Left lung (tissue), 10 donors: ENCODE data around the gene TTC8. TPM values are rescaled to one million over a fixed set of nuclear protein-coding genes. Genes with fewer than 3 reads are reported as not detected.
A peak's percentile ranks its signal among the peaks of the same experiment; 100 is the strongest.

ENCODE experiments used
- ATAC-seq: fragments of 200-7000 bp; cut with Tn5 transposase; one replicate; pipeline ENCODE4 v1.9.1; 2020; ENCODE audit warnings: moderate library complexity
- DNase-seq, 4 donors: peaks; one replicate each; pipeline ENCODE4 v3.0.0-alpha.2; 2013 to 2020
- H3K27ac ChIP-seq, 2 donors: fragments of 200-600 bp; sonication (generic) in 1 of 2; one replicate each; pipeline versions ENCODE4 v1.5.0 to v1.8.0; 2020 to 2021
- H3K27me3 ChIP-seq, 2 donors: fragments of 200-600 bp; sonication (generic) in 1 of 2; one replicate each; pipeline versions ENCODE4 v1.5.0 to v1.8.0; 2020 to 2021
- H3K36me3 ChIP-seq, 2 donors: fragments of 200-600 bp; sonication (generic) in 1 of 2; one replicate each; pipeline versions ENCODE4 v1.5.0 to v1.8.0; 2020 to 2021
- H3K4me1 ChIP-seq, 2 donors: fragments of 200-600 bp; one replicate each; pipeline ENCODE4 v1.8.0; 2021
- H3K4me3 ChIP-seq, 2 donors: fragments of 200-600 bp; sonication (generic) in 1 of 2; one replicate each; pipeline versions ENCODE4 v1.5.0 to v1.8.0; 2020 to 2021; ENCODE audit warnings: mild to moderate bottlenecking in 1 of 2
- H3K9me3 ChIP-seq, 2 donors: fragments of 200-600 bp; sonication (generic) in 1 of 2; one replicate each; pipeline versions ENCODE4 v1.5.0 to v1.8.0; 2020 to 2021
- CTCF ChIP-seq, 2 donors: fragments of 200-600 bp; sonication (generic) in 1 of 2; IDR thresholded peaks; one replicate each; pipeline versions ENCODE4 v1.5.0 to v1.8.0; 2021; ENCODE audit warnings: antibody characterized with exemption in 2 of 2
- intact Hi-C, 2 donors: fragments of 100-400 bp; cut with DNase I; formaldehyde crosslinking; loops; one replicate each; pipeline versions ENCODE4 v1.11.2 to v1.14.2; 2022
- polyA plus RNA-seq, 6 donors: library from polyadenylated mRNA; unstranded; fragments of 120-200 nt; gene quantifications; one replicate each; pipeline ENCODE4 v1.2.1, GENCODE V29; 2013; ENCODE audit not compliant: insufficient read length in 6 of 6
- total RNA-seq, 2 donors: library from RNA; stranded (reverse); fragmentation: NEBNext Ultra II Directional; extraction: Animal tissue kit (Norgen Biotek cat#: 25700); gene quantifications; one replicate each; pipeline ENCODE4 v1.2.1, GENCODE V29; 2021
- donor health status: DM: no; HTN: yes; CAD: no.
- donor health status: DM: no; HTN: no; CAD: no.

Gene TTC8
- total and polyA plus RNA-seq, 8 donors = 17.3 to 45.9 (median 38.8) TPM

- ATAC-seq (no peak), DNase-seq (peak in 2 of 4 donors; percentile 45 to 51)
- Histone ChIP-seq H3K27me3 (peaks cover 0 to 4% of the 10 kb centered on the region in 2 donors), H3K4me1 (no peaks in the 10 kb centered on the region), H3K9me3 (peaks cover 0 to 10% of the 10 kb centered on the region in 2 donors), H3K27ac (no peak overlapping the region), H3K4me3 (no peak overlapping the region), H3K36me3 (no peaks in the 10 kb centered on the region)
- TF ChIP-seq CTCF (IDR thresholded peaks at IDR 0.05) = no peak
- intact Hi-C loops = no loop called here
Measured at GRCh38 chr14:88911809-88912208, 87.4 kb downstream of the TTC8 start.

GRCh38 chr14:88914956-88915355 is 90.5 kb downstream of the TTC8 start:
- no peak for TF ChIP-seq CTCF (IDR thresholded peaks at IDR 0.05)
- ATAC-seq (no peak), DNase-seq (no peak)
- intact Hi-C loops = no loop called here
- H3K27me3 ChIP-seq = peaks cover 0 to 4% of the 10 kb centered on the region in 2 donors
- no peak overlapping the region for H3K27ac ChIP-seq
- H3K36me3 ChIP-seq = no peaks in the 10 kb centered on the region
- H3K9me3 ChIP-seq = no peaks in the 10 kb centered on the region
- no peak overlapping the region for H3K4me3 ChIP-seq
- H3K4me1 ChIP-seq = no peaks in the 10 kb centered on the region

- Histone ChIP-seq H3K27me3 (peaks cover 0 to 4% of the 10 kb centered on the region in 2 donors), H3K4me3 (no peak overlapping the region), H3K4me1 (no peaks in the 10 kb centered on the region), H3K9me3 (peaks cover 0 to 4% of the 10 kb centered on the region in 2 donors), H3K27ac (no peak overlapping the region), H3K36me3 (no peaks in the 10 kb centered on the region)
- ATAC-seq = no peak
- no peak for DNase-seq
- no peak for TF ChIP-seq CTCF (IDR thresholded peaks at IDR 0.05)
- intact Hi-C loops = no loop called here
Measured at GRCh38 chr14:88919502-88919901, 95.1 kb downstream of the TTC8 start.

Other genes starting within 250 kb of the TTC8 start
- gene EML5, start 31.7 kb upstream of the TTC8 start, total RNA-seq = 1 to 10 TPM; 1.1 to 1.8 TPM
- gene EML5, start 31.7 kb upstream of the TTC8 start, polyA plus RNA-seq = 1 to 10 TPM; 1.5 to 2.3 (median 2.0) TPM